Activated CD4-positive, alpha-beta T cell treated with anti-CD3 and anti-CD28 coated beads, Interleukin-10, Interleukin-2, amounts not matched to agents 100 ng/mL and 50 ng/mL, durations not matched to agents 16 hours and 8 hours (primary cell): ENCODE measurements around the gene NTN1.

Source experiments
- DNase-seq: peaks from one replicate; pipeline ENCODE4 v3.0.0-alpha.2; 2020

The NTN1 gene

GRCh38 chr17:9200699-9201359 lies 179.5 kb downstream of the NTN1 start:
- no peak for DNase-seq

GRCh38 chr17:9202532-9202931 lies 181.2 kb downstream of the NTN1 start:
- no peak for DNase-seq

GRCh38 chr17:9203771-9204425 lies 182.6 kb downstream of the NTN1 start:
- DNase-seq, result no peak

GRCh38 chr17:9204637-9205329 lies 183.5 kb downstream of the NTN1 start:
- DNase-seq, result no peak

- no peak for DNase-seq
Measured at GRCh38 chr17:9205520-9206409, 184.5 kb downstream of the NTN1 start.

- DNase-seq, result no peak
Measured at GRCh38 chr17:9206410-9206703, 185.0 kb downstream of the NTN1 start.

- DNase-seq, result no peak
Measured at GRCh38 chr17:9206741-9207332, 185.5 kb downstream of the NTN1 start.

- DNase-seq, result no peak
Measured at GRCh38 chr17:9208381-9209105, 187.2 kb downstream of the NTN1 start.

- DNase-seq, result no peak
Measured at GRCh38 chr17:9209347-9209746, 188.0 kb downstream of the NTN1 start.

- no peak for DNase-seq
Measured at GRCh38 chr17:9209781-9210370, 188.6 kb downstream of the NTN1 start.

GRCh38 chr17:9211133-9211765 lies 189.9 kb downstream of the NTN1 start:
- DNase-seq, result no peak

GRCh38 chr17:9212376-9213302 lies 191.3 kb downstream of the NTN1 start:
- no peak for DNase-seq

GRCh38 chr17:9213303-9213640 lies 192.0 kb downstream of the NTN1 start:
- DNase-seq, result no peak

GRCh38 chr17:9215465-9215864 lies 194.2 kb downstream of the NTN1 start:
- DNase-seq, result no peak

GRCh38 chr17:9217151-9218056 lies 196.1 kb downstream of the NTN1 start:
- DNase-seq, result no peak

GRCh38 chr17:9218064-9218635 lies 196.8 kb downstream of the NTN1 start:
- no peak for DNase-seq

- DNase-seq, result no peak
Measured at GRCh38 chr17:9218911-9219310, 197.6 kb downstream of the NTN1 start.

GRCh38 chr17:9219631-9220397 lies 198.5 kb downstream of the NTN1 start:
- no peak for DNase-seq
